Suppressor macrophage (primary cell): ENCODE measurements around the gene UBASH3B.
A peak's percentile ranks its signal among the peaks of the same experiment; 100 is the strongest.
"Not testable (repeated sequence)": the region's sequence is repeated elsewhere in the genome, so short reads cannot be mapped to it uniquely, and the experiment has no call there.

Experiments used
- DNase-seq, 4 experiments: peaks; one replicate each; pipeline ENCODE4 v3.0.0-alpha.2; 2020 to 2022

The UBASH3B gene

DNA sequence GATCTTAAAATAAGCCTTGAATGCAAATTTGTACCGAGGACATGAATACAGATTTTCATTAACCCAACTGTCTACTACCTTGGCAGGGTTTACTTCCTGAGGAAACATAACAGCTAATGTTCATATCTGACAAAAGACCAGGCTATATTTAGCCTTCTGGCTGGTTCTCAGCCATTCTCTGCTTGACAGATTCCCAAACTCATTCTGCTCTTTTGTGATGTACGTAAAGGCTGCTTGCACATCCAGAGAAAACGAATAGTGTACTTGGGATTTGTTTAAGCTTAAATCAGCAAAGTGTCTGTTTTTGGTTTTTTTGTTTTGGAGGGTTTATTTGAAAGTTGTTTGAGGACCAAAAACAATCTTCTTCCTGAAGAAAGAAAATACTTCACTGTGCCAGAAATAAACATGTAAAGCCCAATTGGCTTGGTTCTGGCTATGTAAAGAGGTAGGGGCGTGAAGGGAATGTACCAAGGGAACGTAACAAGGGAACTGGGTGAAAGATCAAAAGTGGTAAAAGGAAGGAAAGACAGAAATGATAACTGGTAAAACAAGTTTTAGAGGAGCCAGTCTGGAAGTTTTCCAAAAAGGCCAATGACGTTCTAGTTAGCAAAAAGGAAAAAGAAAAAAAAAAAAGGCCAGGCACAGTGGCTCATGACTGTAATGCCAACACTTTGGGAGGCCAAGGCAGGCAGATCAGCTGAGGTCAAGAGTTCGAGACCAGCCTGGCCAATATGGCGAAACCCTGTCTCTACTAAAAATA lies 161.4 kb downstream of the UBASH3B start:
- no peak for DNase-seq

DNA sequence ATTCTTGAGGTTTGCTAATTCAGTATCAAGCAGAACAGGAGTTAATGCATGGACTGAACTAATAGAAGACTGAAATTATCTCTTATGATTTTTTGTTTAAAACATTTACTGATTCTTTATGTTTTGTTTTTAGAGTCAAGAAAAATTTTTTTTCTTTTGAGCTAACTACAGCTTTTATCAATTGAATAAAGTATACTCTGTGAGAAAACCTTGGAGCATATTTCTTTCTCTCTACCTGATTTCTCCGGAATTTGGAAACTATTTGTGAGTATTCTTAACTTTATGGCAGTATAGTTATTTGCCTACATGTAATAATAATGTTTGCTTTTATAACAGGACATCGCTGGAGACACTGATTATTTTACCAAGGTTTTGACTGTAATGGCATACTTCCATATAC lies 164.6 kb downstream of the UBASH3B start:
- no peak for DNase-seq

DNA sequence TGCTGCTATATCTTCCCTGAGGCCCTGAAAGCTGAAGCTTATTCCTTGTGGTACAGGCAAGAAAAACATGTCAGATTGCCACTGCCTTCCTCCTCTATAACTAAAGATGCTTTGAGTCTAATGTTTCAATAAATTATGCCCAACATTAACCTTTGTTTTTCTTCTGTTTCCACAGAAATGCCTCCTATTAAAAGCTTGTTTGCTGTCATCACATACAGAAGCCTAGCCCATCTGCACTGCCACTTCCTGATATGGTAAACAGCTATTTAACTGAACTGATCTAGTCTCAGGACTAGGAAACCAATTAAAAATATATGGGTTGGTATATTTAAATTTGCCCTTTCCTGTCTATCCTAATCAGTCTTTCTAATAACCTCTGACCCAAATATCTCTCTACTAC lies 165.6 kb downstream of the UBASH3B start:
- no peak for DNase-seq

DNA sequence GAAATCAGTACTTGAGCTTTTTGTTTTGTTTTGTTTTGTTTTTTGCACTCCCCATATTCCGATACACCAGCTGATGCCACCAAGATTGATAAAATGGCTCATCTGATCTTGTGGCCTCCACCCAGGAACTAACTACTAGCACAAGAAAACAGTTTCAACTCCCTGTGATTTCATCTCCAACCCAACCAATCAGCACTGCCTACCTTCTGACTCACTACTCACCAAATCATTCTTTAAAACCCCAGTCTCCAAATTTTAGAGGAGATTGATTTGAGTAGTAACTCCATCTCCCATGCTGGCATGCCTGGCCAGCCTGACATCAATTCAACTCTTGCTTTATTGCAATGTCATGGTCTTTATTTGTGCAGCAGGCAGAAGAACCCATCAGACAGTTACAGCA lies 166.7 kb downstream of the UBASH3B start:
- DNase-seq, result no peak

DNA sequence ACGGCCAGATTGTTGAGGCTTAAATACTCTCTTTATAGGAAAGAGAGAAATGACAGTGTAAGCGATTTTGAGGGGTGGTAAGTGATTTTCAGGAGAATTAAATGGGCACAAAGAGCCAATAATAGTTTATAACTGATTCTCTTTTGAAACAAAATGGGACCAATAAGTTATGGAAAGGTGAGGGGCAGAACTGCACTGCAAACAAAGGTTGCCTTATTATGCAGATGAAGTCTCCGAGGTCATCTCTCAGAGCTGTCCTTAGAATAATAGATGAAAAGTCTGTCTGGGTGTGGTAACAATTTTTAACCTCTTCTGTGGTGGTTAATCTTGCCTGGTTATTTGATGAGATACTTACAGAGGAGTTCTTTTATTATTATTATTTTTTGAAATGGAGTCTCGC lies 168.0 kb downstream of the UBASH3B start:
- no peak for DNase-seq

DNA sequence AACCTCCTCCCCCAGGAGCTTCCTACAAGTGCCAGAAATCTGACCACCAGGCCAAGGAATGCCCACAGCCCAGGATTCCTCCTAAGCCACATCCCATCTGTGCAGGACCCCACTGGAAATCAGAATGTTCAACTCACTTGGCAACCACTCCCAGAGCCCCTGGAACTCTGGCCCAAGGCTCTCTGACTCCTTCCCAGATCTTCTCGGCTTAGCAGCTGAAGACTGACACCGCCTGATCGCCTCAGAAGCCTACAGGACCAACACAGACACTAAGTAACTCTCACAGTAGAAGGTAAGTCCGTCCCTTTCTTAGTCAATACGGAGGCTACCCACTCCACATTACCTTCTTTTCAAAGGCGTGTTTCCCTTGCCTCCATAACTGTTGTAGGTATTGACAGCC lies 173.8 kb downstream of the UBASH3B start:
- not testable (repeated sequence) for DNase-seq

DNA sequence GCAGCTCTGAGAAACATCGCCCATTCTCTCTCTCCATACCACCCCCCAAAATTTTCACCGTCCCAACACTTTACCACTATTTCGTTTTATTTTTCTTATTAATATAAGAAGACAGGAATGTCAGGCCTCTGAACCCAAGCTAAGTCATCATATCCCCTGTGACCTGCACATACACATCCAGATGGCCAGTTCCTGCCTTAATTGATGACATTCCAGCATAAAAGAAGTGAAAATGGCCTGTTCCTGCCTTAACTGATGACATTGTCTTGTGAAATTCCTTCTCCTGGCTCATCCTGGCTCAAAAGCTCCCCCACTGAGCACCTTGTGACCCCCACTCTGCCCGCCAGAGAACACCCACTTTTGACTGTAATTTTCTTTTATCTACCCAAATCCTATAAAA lies 176.8 kb downstream of the UBASH3B start:
- DNase-seq, result not testable (repeated sequence)

DNA sequence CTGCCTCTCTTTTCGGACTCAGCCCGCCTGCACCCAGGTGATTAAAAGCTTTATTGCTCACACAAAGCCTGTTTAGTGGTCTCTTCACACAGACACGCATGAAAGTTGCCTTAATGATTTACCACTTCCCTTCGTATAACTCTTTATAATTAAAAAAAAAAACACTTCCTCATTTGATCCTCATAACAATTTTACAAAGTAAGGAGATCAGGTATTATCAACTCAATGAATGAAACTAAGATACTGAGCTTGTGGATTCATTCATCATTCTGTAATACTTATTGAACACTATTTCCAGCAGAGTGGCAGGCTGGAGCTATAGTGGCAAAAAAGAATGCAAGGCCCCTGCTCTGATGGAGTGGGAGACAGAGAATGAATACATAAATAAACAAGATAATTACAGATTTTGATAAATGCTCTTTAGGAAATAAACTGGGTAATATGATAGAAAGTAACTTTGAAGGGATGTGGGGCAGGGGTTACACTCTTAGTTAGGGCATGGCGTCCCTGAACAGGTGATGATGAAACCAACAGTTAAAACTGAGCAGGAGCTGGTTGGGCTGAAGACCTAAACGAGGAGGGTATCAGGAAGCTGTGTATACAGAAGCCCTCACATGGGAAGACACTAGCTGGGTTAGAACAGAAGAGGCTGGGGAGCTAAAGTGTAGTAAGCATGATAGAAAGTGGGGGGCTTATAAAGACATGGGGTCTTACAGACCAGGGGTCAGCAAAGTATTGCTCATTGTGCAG lies 177.4 kb downstream of the UBASH3B start:
- no peak for DNase-seq

DNA sequence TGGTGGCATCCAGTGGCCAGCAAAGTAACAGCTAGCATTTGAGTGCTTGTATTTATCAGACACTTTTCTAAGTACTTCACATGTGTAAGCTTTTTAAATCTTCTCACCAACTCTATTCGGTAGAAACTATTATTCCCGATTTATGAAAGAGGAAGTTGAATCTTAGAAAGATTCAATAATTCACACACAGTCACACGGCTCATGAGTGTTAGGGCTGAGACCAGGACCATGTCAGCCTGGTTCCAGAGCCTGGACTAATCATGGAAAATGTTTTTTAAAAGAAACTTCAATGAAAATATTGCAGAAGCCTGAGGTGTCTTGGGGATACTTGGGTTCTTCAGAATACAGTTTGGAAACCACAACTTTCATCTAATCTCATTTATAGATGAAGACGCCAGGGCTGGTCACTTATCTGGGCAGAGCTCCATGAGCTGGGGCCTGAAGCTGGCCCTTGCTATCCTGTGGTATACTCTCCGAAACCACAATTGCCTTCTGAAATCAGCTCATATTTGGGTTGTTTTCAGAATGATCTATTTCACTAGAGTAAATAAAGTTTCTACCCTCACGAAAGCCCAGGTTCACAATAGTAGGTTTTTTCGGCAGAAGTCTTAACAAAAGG lies 178.4 kb downstream of the UBASH3B start:
- peak in 3 of 4 experiments; percentile 17 to 54 (median 46) for DNase-seq

DNA sequence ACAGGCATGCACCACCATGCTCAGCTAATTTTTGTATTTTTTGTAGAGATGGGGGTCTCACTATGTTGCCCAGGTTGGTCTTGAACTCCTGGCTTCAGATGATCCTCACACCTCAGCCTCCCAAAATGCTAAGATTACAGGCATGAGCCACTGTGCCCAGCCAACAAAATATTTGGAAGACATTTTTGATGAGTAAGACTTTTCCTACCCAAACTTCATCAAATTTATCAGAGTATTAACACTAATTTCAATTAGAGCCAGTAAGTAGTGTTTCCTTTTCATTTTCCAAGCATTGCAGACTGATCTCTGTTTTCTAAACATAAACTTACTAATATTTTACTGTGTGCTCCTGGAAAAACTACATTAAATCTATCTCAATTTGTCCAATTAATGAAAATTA lies 181.4 kb downstream of the UBASH3B start:
- DNase-seq, result no peak

DNA sequence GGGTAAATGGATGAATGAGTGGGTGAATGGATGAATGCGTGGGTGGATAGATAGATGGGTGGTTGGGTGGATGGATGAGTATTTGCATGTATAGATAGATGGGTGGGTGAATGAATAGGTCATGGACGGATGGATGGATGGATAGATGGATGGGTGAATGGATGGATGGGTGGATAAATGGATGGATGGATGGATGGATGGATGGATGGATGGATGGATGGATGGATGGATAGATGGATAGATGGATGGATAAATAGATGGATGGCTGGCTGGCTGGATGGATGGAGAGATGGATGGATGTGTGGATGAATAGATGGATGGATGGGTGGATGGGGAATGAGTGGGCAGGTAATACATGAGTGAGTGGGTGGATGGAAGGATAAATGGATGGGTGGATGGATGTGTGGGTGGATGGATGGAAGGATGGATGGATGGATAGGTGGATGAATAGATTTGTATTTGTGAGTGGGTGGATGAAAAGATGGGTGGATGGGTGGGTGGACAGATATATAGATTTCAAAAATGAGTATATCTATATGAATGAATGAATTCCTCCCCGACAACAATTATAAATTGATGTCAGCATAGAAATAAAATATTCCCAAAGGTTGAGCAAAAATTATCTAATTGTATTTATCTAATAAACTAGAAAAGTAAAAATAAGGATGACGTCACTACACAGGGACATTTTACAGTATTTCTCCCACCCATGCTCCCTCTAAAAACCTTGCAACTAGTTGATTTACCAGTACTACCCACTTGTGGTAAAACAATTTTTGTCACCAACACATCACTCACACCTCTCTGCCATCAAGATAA lies 182.2 kb downstream of the UBASH3B start:
- no peak for DNase-seq

DNA sequence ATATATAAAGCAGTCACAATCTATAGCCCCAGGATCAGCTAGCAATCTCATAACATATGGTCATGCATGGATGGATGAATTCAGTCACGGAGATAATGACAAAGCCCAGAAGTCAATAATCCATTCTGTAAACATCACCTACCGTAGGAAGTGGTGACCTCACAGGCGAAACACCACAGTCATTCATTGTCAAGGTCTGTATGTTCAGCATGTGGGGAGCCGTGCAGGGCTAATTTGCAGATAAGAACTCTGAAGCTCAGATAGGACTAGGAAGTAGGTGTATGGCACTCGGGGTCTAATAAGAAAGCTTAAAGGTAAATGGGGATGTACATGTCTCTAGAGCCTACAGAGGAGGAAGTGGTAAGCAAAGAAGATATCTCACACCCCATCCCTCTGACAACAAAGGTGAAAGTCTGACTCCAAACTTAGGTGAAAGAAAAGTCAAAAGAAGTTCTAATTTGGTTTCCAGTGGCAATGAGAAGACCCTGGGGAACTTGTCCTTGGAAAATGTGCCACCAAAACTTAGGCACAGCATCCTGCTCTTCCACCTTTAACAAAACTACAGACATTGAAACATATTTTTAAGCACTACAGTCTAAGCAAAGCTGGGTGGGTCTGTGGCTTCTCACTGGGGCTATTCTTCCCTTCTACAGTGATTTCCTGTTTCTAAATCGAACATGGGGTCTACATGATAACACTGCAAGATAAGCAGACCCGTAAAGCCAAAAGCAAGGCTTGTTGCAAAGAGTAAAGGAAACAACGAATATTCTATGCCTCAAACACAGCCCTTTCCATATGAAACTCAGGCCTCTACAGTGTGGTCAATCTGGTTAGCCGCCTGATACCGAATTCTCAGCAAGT lies 188.0 kb downstream of the UBASH3B start:
- no peak for DNase-seq

DNA sequence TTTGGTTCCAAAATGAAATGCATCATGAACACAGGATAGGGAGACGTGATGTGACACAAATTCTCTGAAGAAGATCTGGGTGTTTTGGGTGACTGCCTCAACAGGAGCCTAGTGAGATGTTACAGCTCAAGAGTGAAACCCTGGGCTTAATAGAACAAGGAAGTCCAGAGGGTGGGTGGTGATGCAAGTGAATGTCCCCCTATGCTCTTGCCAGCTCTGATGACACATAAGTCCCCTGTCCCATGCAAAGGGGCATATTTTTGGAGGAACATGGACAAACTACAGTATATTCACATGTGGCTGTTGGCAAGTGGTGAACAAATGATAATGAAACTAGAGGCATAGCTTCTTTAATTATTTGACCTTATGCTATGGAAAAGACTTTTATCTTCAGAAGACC lies 191.9 kb downstream of the UBASH3B start:
- DNase-seq, result peak; percentile 61 to 83 (median 67)

DNA sequence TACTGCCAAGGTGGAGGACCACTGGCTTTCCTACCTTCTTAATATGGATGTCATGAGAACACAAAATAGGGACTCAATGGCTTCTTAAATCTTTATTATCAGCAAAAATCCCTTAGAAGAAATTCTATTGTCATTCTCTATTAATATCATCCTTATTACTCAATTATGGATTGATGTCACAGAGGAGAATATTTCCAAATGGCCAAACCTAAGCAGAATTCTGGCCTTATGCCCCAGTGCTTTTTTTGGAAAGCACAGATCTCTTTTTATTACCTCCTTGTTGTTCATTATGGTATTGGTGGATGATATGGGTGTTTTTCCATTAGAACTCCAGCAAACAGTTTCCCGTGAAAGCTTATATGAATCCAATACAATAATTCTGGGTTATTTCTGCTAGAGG lies 192.7 kb downstream of the UBASH3B start:
- DNase-seq, result peak in 2 of 4 experiments; percentile 36 to 57

DNA sequence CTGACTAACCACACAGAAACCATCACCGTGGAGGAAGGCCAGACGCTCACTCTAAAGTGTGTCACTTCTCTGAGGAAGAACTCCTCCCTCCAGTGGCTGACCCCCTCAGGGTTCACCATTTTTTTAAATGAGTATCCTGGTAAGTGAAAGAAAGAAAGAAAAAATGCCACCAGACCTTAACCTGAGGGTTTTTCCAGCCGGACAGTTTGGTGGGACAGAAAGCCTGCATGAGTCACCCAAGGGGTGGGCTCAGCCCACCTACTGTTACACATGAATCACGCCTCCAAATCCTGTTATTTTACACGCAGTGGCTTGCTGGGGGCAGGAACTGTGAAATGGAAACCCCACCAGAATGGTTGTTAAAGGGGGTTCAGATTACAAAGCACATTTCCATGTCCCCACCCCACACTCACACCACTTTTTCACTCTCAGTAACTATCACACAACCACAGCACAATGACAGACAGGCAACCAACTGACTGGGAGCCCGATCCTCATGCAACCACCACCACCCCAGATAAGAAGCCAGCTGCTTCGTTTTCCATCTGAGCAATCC lies 194.6 kb downstream of the UBASH3B start:
- peak; percentile 29 to 58 (median 42) for DNase-seq

DNA sequence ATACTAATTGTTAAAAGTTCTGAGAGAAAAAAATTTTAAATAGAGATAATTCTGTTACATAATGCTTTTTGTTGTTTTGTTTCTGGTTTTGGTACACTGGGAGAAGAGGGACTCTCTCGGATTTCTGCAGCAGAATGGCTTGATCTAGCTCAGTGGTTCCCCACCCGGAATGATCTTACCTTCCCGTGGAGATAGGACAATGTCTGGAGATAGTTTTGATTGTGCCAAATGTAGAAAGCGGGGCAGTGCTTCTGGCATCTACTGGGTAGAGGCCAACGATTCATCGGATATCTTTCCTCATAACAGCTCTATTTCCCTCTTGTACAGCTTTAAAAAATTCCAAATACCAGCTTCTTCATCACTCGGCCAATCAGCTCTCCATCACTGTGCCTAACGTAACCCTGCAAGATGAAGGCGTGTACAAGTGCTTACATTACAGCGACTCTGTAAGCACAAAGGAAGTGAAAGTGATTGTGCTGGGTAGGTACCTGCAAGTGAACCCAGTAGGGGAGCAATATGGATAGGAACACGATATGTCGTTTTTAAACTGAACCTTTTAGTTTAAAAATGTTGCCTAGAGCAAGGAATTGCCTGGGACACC lies 195.9 kb downstream of the UBASH3B start:
- DNase-seq, result peak in 1 of 4 experiments; percentile 24

DNA sequence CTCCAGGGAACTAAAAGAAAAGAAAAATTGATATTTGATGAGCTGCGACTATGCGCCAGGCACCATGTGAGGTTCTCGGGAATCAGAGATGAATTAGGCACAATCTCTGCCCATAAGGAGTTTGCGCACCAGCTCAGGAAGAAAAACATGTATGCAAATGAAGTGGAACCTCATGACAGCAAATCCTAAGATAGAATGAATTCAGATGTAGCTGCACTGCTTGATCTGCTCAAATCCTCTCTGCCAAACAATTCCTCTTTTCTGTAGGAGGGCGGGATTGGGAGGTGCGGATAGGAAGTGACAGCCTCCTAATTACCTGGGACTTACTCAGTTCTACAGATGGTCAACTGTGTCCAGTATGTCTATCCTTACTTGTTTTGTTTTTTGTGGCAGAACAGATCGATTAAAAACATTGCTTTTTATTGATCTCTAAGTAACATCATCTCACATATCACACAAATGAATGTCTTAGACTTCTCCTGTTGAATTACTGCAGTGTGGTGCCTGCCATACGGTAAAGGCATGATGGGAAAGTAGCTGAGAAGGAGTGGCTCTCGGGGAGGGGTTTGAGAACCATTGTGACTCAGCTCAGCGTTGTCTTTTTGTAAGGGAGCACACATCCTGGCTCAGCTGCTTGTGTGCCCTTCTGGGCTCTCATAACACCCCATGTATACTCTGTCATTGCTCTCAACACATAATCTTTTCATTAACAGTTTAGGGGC lies 196.7 kb downstream of the UBASH3B start:
- peak in 1 of 4 experiments; percentile 25 for DNase-seq

DNA sequence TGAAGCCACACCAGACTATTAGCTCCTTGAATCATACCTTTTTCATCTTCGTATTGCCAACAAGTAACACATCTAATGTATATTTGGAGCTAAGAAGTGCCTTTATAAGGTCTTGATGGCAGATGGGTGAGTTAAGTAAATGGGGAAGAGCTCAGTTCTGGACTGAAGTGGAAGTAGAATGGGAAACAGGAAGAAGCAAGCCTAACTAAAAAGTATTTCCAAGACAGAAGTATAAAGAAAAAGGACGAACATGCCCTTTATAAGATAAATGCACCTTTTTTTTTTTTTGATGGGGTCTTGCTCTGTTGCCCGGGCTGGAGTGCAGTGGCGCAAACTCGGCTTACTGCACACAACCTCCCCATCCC lies 197.3 kb downstream of the UBASH3B start:
- peak in 3 of 4 experiments; percentile 28 to 64 (median 55) for DNase-seq

DNA sequence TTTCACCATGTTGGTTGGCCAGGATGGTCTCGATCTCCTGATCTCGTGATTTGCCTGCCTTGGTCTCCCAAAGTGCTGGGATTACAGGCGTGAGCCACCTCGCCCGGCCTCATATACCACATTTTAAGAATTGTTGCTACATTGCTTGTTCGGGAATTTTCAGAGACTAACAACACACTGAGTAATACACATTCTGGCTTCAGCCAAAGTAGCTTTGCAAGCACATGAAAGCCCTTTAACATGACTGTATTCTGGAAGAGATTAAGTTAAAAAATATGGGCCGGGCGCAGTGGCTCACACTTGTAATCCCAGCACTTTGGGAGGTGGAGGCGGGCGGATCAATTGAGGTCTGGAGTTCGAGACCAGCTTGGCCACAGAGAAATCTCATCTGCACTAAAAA lies 197.7 kb downstream of the UBASH3B start:
- no peak for DNase-seq

DNA sequence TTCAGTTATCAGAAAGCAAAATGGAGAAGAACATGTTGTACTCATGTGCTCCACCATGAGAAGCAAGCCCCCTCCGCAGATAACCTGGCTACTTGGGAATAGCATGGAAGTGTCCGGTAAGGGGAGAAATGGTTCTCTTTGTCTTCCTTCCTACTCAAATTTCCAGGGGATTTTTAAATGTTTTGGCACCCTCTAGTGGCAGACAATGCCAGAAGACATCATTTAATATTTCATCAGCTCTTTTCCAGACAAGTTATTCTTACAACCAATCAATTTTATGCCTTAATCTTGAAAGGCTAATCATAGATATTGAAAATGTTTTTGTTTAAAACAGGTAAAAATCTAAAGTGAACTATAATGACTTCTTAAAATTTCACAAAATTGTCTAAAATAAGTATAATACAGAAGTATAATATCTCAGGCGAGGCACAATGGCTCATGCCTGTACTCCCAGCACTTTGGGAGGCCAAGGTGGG lies 198.5 kb downstream of the UBASH3B start:
- DNase-seq, result peak; percentile 77 to 90 (median 84)
